Fibroblast of pulmonary artery (primary cell): ENCODE results near the gene RAP1GAP.

Experiments
- DNase-seq: peaks from one replicate; pipeline ENCODE4 v3.0.0-alpha.2; 2010; ENCODE audit warnings: low read depth
- H3K4me3 ChIP-seq: replicated peaks from 2 replicates; pipeline ENCODE4 v1.5.1; 2011; ENCODE audit warnings: low read depth, mild to moderate bottlenecking, control low read depth, low read length, moderate library complexity
- TF ChIP-seq, protein P1 (sequence below): IDR thresholded peaks from 2 replicates; pipeline ENCODE4 v1.5.1; 2011; ENCODE audit warnings: mild to moderate bottlenecking, control low read depth, low read length, inconsistent platforms; ENCODE audit errors: missing control alignments

Gene RAP1GAP

GRCh38 chr1:21590934-21591333, 78.2 kb downstream of the RAP1GAP start:
- TF ChIP-seq, protein P1, sequence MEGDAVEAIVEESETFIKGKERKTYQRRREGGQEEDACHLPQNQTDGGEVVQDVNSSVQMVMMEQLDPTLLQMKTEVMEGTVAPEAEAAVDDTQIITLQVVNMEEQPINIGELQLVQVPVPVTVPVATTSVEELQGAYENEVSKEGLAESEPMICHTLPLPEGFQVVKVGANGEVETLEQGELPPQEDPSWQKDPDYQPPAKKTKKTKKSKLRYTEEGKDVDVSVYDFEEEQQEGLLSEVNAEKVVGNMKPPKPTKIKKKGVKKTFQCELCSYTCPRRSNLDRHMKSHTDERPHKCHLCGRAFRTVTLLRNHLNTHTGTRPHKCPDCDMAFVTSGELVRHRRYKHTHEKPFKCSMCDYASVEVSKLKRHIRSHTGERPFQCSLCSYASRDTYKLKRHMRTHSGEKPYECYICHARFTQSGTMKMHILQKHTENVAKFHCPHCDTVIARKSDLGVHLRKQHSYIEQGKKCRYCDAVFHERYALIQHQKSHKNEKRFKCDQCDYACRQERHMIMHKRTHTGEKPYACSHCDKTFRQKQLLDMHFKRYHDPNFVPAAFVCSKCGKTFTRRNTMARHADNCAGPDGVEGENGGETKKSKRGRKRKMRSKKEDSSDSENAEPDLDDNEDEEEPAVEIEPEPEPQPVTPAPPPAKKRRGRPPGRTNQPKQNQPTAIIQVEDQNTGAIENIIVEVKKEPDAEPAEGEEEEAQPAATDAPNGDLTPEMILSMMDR = no peak
- DNase-seq = no peak
- H3K4me3 ChIP-seq = no peak overlapping the region

- DNase-seq = no peak
- TF ChIP-seq, protein P1 = no peak
- no peak overlapping the region for H3K4me3 ChIP-seq
Measured at GRCh38 chr1:21590126-21590880, 78.9 kb downstream of the RAP1GAP start.

DNA sequence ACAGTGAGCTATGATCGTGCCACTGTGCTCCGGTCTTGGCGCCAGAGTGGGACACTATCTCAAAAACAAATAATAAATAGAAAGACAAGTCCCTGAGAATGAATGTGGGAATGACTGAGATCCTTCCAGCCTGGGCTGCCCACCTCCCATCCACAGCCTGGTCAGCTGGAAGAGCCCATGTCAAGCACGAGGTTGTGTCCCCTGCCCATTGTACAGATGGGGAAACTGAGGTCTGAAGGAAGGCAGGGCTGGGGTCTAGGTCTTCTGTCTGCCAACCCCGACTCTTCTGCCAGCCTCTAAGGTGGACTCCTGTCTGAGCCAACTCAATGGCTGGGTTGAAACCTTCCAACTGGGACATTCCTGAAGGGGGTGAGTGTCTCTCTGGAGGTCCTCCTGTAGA, 79.5 kb downstream of the RAP1GAP start:
- DNase-seq = no peak
- TF ChIP-seq, protein P1 = no peak
- H3K4me3 ChIP-seq = no peak overlapping the region

DNA sequence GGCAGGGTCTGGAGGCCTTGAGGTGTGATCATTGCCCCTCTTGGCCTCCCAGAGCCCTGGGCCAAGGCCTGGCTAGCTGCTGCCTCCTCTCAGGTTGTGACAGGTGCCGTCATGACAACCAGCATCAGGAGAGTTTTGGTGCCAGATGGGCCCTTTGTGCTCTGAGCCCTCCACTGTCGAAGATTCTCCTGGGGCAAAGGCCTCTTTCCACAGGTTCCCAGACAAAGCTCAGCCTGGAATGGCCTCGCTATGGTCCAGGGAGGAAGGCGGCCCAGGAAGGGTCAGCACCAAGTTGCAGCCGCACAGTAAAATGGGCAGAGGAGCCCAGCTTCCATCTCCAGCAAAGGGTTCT, 81.6 kb downstream of the RAP1GAP start:
- H3K4me3 ChIP-seq = no peak overlapping the region
- TF ChIP-seq, protein P1 = no peak
- DNase-seq = no peak

- peak; percentile 84 for DNase-seq
- H3K4me3 ChIP-seq = no peak overlapping the region
- TF ChIP-seq, protein P1 = no peak
Measured at GRCh38 chr1:21586846-21587601, 82.1 kb downstream of the RAP1GAP start.

DNA sequence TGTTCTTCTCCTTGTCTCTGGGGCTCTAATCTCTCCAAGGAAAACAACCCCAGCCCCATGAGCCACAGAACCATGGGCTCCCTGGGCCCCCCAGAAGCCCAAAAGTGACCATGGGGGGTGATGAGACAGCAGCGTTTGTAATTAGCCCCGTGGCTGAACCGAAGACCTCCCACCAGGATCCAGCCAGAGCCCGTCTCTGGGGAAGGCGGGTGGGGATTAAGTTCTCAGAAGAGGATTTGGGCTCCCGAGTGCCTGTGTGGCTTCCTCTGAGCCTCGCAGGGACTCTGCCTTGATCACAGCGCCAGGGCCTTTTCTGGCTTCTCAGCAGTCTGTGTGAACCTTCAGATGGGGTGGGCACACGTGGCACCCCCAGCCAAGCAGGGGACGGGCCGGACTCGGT, 82.9 kb downstream of the RAP1GAP start:
- H3K4me3 ChIP-seq = no peak overlapping the region
- DNase-seq = no peak
- TF ChIP-seq, protein P1 = no peak
